Adrenal gland (tissue), 12 donors: ENCODE measurements around the gene KRT79. TPM values are rescaled to one million over a fixed set of nuclear protein-coding genes. Genes with fewer than 3 reads are reported as not detected.
A peak's percentile ranks its signal among the peaks of the same experiment; 100 is the strongest.

Source experiments
- DNase-seq, 7 donors: peaks; one replicate each; pipeline ENCODE4 v3.0.0-alpha.2; 2019 to 2020
- H3K27ac ChIP-seq, 5 donors: fragments of 200-600 bp; sonication (generic) in 4 of 5; 1 replicate in 3 of 5; 2 replicates in 2 of 5; pipeline versions ENCODE4 v1.5.1 to v1.8.0; 2016 to 2020; ENCODE audit warnings: mild to moderate bottlenecking in 1 of 5
- H3K27me3 ChIP-seq: fragments of 200-600 bp; 2 replicates; pipeline ENCODE4 v1.8.0; 2021
- H3K36me3 ChIP-seq, 2 donors: fragments of 200-600 bp; replicated peaks in 1 of 2; 1 replicate in 1 of 2; 2 replicates in 1 of 2; pipeline versions ENCODE4 v1.5.1 to v1.8.0; 2018 to 2022
- H3K4me1 ChIP-seq, 2 donors: fragments of 200-600 bp; replicated peaks in 1 of 2; 1 replicate in 1 of 2; 2 replicates in 1 of 2; pipeline versions ENCODE4 v1.5.1 to v1.8.0; 2018 to 2021
- H3K4me3 ChIP-seq, 4 donors: fragments of 200-600 bp; sonication (generic) in 3 of 4; one replicate each; pipeline ENCODE4 v1.5.1; 2016 to 2018
- H3K9me3 ChIP-seq, 3 donors: fragments of 200-600 bp; sonication (generic) in 1 of 3; replicated peaks in 1 of 3; 1 replicate in 2 of 3; 2 replicates in 1 of 3; pipeline versions ENCODE4 v1.5.1 to v1.8.0; 2016 to 2021
- POLR2A ChIP-seq, 2 donors: fragments of 450-650 bp; IDR thresholded peaks; one replicate each; pipeline ENCODE4 v1.6.1; 2017; ENCODE audit warnings: antibody characterized with exemption in 2 of 2, mild to moderate bottlenecking in 2 of 2, moderate library complexity in 1 of 2
- WGBS, 4 donors: extraction: QIAGEN DNeasy Blood & Tissue Kit in 2 of 4; methylation state at CpG; one replicate each; pipeline versions ENCODE4 v1.1.5 to v1.1.7; 2013 to 2017; 5-methylcytosine and 5-hydroxymethylcytosine counted together
- intact Hi-C, 2 donors: fragments of 100-400 bp; cut with DNase I; formaldehyde crosslinking; loops; one replicate each; pipeline versions ENCODE4 v1.14.1 to v1.15.0; 2022 to 2023
- polyA plus RNA-seq, 3 donors: library from polyadenylated mRNA; stranded (reverse); fragments of 200-250 nt in 2 of 3; fragments of 350-450 nt in 1 of 3; fragmentation: Illumina TruSeq in 1 of 3; extraction: RNeasy Lipid Tissue Mini Kit (QIAGEN cat#74804) in 1 of 3; gene quantifications; one replicate each; pipeline ENCODE4 v1.2.3, GENCODE V29; 2013 to 2014
- total RNA-seq, 9 donors: library from RNA; depleted of rRNA in 4 of 9; stranded (reverse); fragments of >200 nt in 4 of 9; fragments of 120-200 nt in 1 of 9; fragmentation: NEBNext Ultra II Directional in 1 of 9; extraction: Animal tissue kit (Norgen Biotek cat#: 25700) in 1 of 9; gene quantifications; one replicate each; pipeline versions ENCODE4 v1.1.0 to v1.2.4, GENCODE V29; 2013 to 2023
- TF ChIP-seq, protein P1 (sequence below), 6 experiments: fragments of 450-650 bp in 4 of 6; fragments of 200-600 bp in 2 of 6; sonication (generic) in 1 of 6; IDR thresholded peaks; 1 replicate in 5 of 6; 2 replicates in 1 of 6; pipeline versions ENCODE4 v1.5.1 to v1.8.0; 2016 to 2021; ENCODE audit warnings: antibody characterized with exemption in 6 of 6, mild to moderate bottlenecking in 2 of 6, moderate library complexity in 1 of 6
- donor health status: healthy with polysubstance abuse.
- donor health status: Bipolar disorder and iron deficiency.
- donor health status: DM: yes; HTN: yes; CAD: no.
- donor health status: DM: no; HTN: no; CAD: no.
- donor health status: DM: no; HTN: no; CAD: no.
- donor health status: DM: yes; HTN: yes; CAD: no.

KRT79 gene
- total and polyA plus RNA-seq, 12 donors, result 0.24 TPM; not detected in 11

DNA sequence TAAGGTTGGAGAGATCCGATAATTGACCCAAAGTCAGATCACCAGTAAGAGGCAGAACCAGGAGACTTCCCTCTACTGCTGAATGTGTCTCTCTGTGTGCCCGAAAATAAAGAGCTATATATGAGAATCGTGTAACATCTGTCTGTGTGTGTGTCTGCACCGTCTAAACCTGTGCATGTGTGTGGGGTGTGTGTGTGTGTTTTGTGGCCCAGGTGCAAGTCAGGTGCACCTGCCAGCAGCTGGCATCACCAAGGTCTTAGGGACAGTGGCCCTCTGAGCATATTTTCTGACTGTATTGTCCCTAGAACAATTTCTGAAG lies 39.4 kb upstream of the KRT79 start:
- no peaks in the 10 kb centered on the region for H3K9me3 ChIP-seq
- DNase-seq, result no peak
- H3K4me3 ChIP-seq, result peak overlapping the region in 1 of 4 donors; percentile 60
- peaks cover 0 to 10% of the 10 kb centered on the region in 2 donors for H3K4me1 ChIP-seq
- no peaks in the 10 kb centered on the region for H3K36me3 ChIP-seq
- TF ChIP-seq POLR2A (IDR thresholded peaks at IDR 0.05), result no peak
- TF ChIP-seq, protein P1, sequence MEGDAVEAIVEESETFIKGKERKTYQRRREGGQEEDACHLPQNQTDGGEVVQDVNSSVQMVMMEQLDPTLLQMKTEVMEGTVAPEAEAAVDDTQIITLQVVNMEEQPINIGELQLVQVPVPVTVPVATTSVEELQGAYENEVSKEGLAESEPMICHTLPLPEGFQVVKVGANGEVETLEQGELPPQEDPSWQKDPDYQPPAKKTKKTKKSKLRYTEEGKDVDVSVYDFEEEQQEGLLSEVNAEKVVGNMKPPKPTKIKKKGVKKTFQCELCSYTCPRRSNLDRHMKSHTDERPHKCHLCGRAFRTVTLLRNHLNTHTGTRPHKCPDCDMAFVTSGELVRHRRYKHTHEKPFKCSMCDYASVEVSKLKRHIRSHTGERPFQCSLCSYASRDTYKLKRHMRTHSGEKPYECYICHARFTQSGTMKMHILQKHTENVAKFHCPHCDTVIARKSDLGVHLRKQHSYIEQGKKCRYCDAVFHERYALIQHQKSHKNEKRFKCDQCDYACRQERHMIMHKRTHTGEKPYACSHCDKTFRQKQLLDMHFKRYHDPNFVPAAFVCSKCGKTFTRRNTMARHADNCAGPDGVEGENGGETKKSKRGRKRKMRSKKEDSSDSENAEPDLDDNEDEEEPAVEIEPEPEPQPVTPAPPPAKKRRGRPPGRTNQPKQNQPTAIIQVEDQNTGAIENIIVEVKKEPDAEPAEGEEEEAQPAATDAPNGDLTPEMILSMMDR (IDR thresholded peaks at IDR 0.05), result no peak
- peak overlapping the region in 1 of 5 donors; percentile 57 for H3K27ac ChIP-seq
- WGBS, 4 donors, result 60 to 71% (median 66%) methylated on average over 4 of the region's 4 CpGs
- no peaks in the 10 kb centered on the region for H3K27me3 ChIP-seq
- intact Hi-C loops, result loop anchor here (5.0 to 10.0 kb wide), 3 partner anchors 506 to 729 kb away; partner anchors contain the start of gene KRT85 (in 1 of the 2)

DNA sequence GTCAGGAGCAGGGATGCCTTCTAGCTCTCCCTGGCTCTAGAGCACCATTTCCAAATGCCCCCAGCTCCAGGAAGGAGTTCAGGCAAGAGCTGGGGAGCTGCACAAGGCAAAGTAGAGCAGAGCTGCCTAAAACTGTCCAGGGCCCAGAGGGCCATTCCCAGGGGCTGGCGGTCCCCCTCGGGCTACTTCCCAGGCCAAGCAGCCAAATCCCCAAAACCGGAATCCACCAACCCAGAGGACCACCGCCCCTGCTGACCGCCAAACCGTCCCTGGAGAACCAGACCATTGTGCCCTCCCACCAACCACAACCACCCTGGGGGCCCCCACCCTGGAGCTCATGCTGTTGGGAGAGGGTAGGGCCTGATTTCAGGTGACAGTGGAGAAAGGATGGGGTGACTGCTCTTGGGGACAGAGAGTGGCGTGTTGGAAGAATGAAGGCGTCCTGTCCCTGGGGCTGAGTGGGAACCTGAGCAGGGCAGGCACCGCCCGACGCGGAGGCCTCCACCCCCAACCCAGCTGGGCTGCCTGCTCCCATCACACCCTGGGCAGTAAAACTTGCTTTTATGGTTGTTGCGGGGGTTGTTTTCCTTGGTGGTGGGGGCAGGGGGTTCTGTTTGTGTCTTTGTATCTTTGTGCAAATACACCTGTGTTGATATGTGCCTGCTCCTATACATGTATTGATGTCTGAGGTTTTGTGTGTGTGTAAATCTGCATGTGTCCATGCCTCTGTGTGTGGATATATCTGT lies 38.7 kb upstream of the KRT79 start:
- intact Hi-C loops, result loop anchor here (5.0 to 10.0 kb wide), 3 partner anchors 506 to 728 kb away; partner anchors contain the start of gene KRT85 (in 1 of the 2)
- Histone ChIP-seq H3K4me1 (peaks cover 0 to 10% of the 10 kb centered on the region in 2 donors), H3K27ac (no peak overlapping the region), H3K27me3 (no peaks in the 10 kb centered on the region), H3K36me3 (no peaks in the 10 kb centered on the region), H3K9me3 (no peaks in the 10 kb centered on the region), H3K4me3 (no peak overlapping the region)
- DNase-seq, result no peak
- 79 to 93% (median 90%) methylated on average over 6 to 13 of the region's 13 CpGs for WGBS, 4 donors
- TF ChIP-seq POLR2A (IDR thresholded peaks at IDR 0.05), result no peak
- TF ChIP-seq, protein P1 (IDR thresholded peaks at IDR 0.05), result no peak

DNA sequence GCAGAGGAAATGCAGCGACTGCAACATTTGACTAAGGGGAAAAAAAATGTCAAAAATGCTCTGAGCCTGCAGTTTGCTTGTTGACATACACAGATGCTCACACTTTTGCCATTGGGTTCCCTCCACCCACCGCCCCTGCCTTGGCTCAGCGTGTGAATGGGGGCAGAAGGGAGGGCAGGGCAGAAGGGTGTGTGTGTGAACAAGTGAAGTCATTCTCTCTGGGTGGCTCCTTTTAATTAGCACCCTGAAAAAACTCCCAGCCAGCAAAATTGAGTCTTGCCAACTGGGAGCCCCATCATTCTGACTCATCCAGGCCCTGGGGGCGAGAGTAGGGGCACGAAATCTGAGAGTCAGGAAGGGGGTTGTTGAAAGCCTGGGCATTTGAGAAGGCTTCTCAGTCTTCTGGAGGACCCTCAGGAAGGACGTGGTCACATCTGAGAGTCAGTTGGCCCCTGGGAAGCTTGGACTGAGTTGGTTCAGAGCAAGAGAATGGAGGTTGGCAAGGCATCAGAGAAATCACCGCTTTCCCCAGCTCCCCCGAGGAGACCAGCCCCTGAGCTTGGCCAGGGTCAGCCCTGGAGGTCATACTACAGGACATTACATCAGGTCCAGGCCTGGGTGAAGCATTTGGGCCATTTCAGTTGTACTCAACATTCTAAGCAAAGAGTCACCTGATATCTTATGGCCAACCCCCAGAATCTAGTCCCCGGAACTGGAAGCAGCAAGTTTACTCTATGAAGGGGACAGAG lies 37.4 kb upstream of the KRT79 start:
- Histone ChIP-seq H3K27ac (peak overlapping the region in 1 of 5 donors; percentile 52), H3K9me3 (no peaks in the 10 kb centered on the region), H3K27me3 (no peaks in the 10 kb centered on the region), H3K36me3 (no peaks in the 10 kb centered on the region), H3K4me1 (peaks cover 0 to 10% of the 10 kb centered on the region in 2 donors), H3K4me3 (no peak overlapping the region)
- 51 to 73% (median 61%) methylated on average over 6 to 9 of the region's 9 CpGs for WGBS, 4 donors
- no peak for TF ChIP-seq POLR2A (IDR thresholded peaks at IDR 0.05)
- TF ChIP-seq, protein P1 (IDR thresholded peaks at IDR 0.05), result no peak
- intact Hi-C loops, result loop anchor here (5.0 to 10.0 kb wide), 3 partner anchors 504 to 727 kb away; partner anchors contain the start of gene KRT85 (in 1 of the 2)
- no peak for DNase-seq
